Subcutaneous abdominal adipose tissue (tissue), 5 donors: Measurements from ENCODE around the gene COA3.
A peak's percentile ranks its signal among the peaks of the same experiment; 100 is the strongest.

Experiments used
- H3K27ac ChIP-seq: one replicate; pipeline ENCODE4 v1.7.0; 2013; ENCODE audit warnings: low read depth, mild to moderate bottlenecking, inconsistent platforms, low read length, moderate library complexity
- H3K27me3 ChIP-seq, 5 donors: one replicate each; pipeline ENCODE4 v1.7.0; 2013; ENCODE audit warnings: low read length in 5 of 5, inconsistent platforms in 1 of 5; ENCODE audit not compliant: control insufficient read depth in 5 of 5, insufficient read depth in 4 of 5
- H3K36me3 ChIP-seq, 5 donors: one replicate each; pipeline ENCODE4 v1.7.0; 2013; ENCODE audit warnings: low read length in 5 of 5; ENCODE audit not compliant: control insufficient read depth in 5 of 5, insufficient read depth in 5 of 5
- H3K4me1 ChIP-seq, 5 donors: one replicate each; pipeline ENCODE4 v1.7.0; 2013; ENCODE audit warnings: low read length in 5 of 5, mild to moderate bottlenecking in 3 of 5, moderate library complexity in 1 of 5; ENCODE audit not compliant: control insufficient read depth in 5 of 5, insufficient read depth in 5 of 5
- H3K4me3 ChIP-seq, 5 donors: one replicate each; pipeline ENCODE4 v1.7.0; 2013; ENCODE audit warnings: low read length in 5 of 5, low read depth in 1 of 5
- H3K9ac ChIP-seq, 5 donors: one replicate each; pipeline ENCODE4 v1.7.0; 2013; ENCODE audit warnings: low read length in 5 of 5, mild to moderate bottlenecking in 4 of 5, moderate library complexity in 3 of 5
- H3K9me3 ChIP-seq, 5 donors: one replicate each; pipeline ENCODE4 v1.7.0; 2013; ENCODE audit warnings: low read length in 5 of 5; ENCODE audit not compliant: control insufficient read depth in 5 of 5
- donor health status: healthy.
- donor health status: healthy.
- donor health status: healthy.
- donor health status: healthy.
- donor health status: healthy.

COA3 gene

DNA sequence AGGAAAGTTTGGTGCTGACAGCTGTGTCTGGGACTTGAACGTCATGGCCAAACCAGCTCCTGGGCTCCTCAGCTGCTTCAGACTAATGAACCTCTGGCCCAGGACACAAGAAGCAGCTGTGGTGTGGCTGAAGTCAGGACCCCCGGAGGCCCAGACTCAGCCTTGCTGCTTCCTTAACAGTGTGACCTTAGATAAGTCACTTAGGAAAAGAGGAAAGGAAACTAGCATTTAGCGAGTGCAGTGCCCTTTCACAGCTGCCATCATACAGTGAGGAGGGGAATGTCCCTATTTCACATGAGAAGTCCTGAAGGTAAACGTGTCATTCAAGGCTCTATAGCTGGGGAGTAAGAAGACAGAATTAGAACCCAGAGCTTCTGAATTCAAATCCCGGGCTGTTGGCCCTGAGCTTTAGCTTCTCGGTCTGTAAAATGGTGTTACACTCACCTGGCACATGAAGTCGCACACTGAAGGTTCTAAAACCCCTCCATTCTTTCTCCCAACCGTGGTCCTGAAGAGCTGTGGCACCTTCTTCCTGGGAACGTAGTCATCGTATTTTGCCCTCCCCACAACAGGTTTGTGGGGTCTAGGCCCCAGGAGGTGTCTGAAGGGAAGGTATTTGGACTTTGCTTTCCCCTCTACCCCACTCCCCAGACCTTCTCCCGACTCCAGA is 38.4 kb downstream of the COA3 start:
- Histone ChIP-seq H3K4me1 (peaks cover 15 to 52% (median 45%) of the 10 kb centered on the region in 5 donors), H3K4me3 (peak overlapping the region; percentile 69 to 79 (median 72)), H3K9ac (peak overlapping the region in 3 of 5 donors; percentile 56 to 71 (median 57)), H3K27ac (peak overlapping the region; percentile 65), H3K36me3 (peaks cover 0 to 3% (median 0%) of the 10 kb centered on the region in 5 donors), H3K27me3 (no peaks in the 10 kb centered on the region), H3K9me3 (no peaks in the 10 kb centered on the region)

DNA sequence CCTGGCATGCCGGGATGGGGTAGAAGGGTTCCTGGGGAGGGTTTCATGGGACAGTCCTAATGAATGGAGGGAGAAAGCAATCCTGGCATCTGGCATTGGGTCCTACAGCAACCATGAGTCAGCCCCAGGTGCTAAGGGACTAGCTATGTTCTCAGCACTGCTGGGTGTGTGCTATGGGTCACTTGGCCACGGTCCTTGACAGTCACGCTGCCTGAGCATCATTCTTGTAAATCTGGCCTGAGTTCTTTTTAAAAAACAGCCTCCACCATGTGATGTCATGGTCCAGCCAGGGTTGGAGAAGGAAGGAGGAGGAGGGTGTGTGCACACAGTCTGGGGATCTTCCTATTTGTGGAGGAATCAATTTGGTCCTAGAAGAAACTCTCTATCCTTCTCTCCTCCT is 43.7 kb downstream of the COA3 start:
- Histone ChIP-seq H3K27me3 (no peaks in the 10 kb centered on the region), H3K36me3 (peaks cover 0 to 3% (median 0%) of the 10 kb centered on the region in 5 donors), H3K4me1 (peaks cover 17 to 39% (median 33%) of the 10 kb centered on the region in 5 donors), H3K27ac (peak overlapping the region; percentile 19), H3K4me3 (no peak overlapping the region), H3K9ac (no peak overlapping the region), H3K9me3 (no peaks in the 10 kb centered on the region)

DNA sequence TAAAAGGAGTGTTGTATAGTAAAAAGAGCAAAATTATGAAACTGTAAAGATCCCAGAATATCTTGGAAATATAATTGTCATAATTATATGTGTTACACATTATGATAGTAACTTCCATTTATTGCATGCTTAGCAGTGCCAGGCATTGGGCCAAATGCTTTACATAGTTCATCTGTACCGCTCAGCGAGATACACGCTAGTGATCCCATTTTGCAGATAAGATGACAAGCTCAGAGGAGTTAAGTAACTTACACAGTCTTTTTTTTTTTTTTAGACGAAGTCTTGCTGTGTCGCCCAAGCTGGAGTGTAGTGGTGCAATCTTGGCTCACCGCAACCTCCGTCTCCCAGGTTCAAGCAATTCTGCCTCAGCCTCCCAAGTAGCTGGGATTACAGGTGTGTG is 46.9 kb downstream of the COA3 start:
- peaks cover 0 to 3% (median 0%) of the 10 kb centered on the region in 5 donors for H3K36me3 ChIP-seq
- peaks cover 25 to 59% (median 54%) of the 10 kb centered on the region in 5 donors for H3K4me1 ChIP-seq
- no peaks in the 10 kb centered on the region for H3K27me3 ChIP-seq
- H3K9me3 ChIP-seq, result no peaks in the 10 kb centered on the region
- no peak overlapping the region for H3K4me3 ChIP-seq
- H3K9ac ChIP-seq, result no peak overlapping the region
- peak overlapping the region; percentile 97 for H3K27ac ChIP-seq

DNA sequence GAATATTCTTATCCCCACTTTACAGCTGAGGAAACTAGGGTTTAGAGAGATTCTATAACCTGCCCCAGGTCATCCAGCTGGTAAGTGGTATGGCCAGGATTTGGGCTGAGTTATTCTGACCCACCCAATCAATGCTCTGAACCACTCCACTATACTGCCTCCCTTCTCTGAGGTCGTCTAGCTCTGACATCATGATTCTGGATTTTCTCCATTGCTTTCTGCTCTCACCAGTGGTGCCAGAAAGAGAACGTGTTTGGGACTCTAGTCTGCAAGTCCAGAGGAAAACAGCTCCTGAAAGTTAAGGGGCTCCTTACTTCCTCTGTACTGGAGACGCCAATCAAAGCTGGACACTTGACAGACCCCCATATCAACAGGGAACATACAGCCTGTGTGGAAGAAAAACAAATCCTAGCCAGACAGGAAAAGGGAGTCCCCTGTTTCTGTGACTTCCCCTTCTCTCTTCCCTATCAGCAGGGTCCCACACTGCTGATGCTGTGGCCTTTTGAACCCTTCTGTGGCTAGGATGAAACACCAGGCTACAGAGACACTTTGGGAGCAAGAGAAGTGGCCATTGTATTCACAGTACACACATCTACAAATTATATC is 47.7 kb downstream of the COA3 start:
- Histone ChIP-seq H3K9ac (peak overlapping the region in 2 of 5 donors; percentile 5 to 46), H3K4me1 (peaks cover 25 to 59% (median 52%) of the 10 kb centered on the region in 5 donors), H3K9me3 (no peaks in the 10 kb centered on the region), H3K4me3 (no peak overlapping the region), H3K36me3 (no peaks in the 10 kb centered on the region), H3K27ac (peak overlapping the region; percentile 97), H3K27me3 (no peaks in the 10 kb centered on the region)

DNA sequence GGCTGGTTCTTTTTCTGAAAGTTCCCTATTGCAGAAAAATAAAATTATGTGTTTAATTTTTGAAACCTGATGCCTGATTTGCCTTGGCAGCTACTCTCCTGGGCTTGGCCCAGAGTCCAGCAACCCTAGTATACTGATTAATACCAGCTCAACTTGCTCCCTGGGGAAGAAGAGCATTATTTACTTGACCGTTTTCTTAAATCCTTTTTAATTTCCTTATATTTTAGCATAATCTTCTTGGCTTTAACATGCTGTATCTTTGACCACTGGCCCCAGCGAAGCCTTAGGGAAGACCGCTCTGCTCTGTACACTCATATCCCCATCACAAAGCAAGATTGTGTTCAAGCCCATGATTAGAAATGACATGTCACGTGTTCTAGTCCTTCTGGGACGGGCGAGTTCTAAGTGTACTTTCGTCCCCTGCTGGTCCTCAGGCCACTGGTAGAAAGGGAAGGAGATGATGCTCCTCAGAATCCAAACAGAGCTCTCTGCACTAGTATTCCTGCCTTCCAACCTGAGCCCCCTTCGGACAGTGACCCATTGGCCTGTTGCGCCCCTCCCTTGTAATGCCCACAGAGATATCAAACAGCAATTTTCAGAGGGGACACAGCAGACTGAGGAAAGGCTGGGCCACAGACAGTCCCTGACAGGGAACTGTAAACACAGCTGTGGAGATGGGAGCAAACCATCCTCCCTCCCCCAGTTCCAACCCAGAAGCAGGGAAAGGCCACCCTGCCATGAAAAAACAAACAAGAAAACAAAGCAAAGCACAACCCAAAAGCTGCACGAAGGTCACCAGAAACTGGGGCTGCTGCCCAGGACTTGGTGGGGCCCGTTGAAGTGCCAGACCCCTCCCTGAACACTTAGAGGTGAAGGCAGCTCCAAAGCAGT is 49.4 kb downstream of the COA3 start:
- no peaks in the 10 kb centered on the region for H3K27me3 ChIP-seq
- H3K36me3 ChIP-seq, result no peaks in the 10 kb centered on the region
- peak overlapping the region; percentile 97 for H3K27ac ChIP-seq
- peak overlapping the region in 3 of 5 donors; percentile 55 to 84 (median 59) for H3K9ac ChIP-seq
- H3K4me1 ChIP-seq, result peaks cover 25 to 53% (median 49%) of the 10 kb centered on the region in 5 donors
- H3K9me3 ChIP-seq, result no peaks in the 10 kb centered on the region
- H3K4me3 ChIP-seq, result peak overlapping the region in 2 of 5 donors; percentile 11 to 37

DNA sequence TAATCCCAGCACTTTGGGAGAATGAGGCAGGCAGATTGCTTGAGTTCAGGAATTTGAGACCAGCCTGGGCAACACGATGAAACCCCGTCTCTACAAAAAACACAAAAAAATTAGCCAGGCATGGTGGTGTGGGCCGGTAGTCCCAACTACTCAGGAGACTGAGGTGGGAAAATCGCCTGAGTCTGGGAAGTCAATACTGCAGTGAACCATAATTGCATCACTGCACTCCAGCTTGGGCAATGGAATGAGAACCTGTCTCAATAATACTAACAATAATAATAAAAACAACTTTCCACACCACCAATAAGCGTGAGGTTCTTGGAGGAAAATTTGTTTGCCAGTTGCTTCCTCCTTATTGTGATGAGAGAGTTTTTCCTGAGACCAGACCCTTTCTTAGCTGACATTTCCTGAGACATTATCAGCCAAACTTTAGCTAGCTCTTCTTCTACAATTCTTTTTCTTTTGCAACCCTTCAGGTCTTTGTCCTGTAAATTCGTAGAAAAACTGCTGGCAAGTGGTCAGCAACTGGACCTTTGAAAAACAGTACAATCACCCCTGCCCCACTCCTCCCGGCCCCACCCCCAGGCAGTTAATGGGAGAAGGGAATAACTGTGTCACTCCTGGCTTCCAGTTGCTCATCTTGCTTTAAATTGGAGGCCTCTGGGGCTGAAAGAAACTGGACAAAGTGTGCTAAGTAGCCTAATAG is 50.1 kb downstream of the COA3 start:
- no peaks in the 10 kb centered on the region for H3K36me3 ChIP-seq
- H3K9me3 ChIP-seq, result no peaks in the 10 kb centered on the region
- H3K4me1 ChIP-seq, result peaks cover 25 to 61% (median 57%) of the 10 kb centered on the region in 5 donors
- peak overlapping the region in 1 of 5 donors; percentile 11 for H3K4me3 ChIP-seq
- H3K27ac ChIP-seq, result peak overlapping the region; percentile 97
- peak overlapping the region in 3 of 5 donors; percentile 49 to 58 (median 55) for H3K9ac ChIP-seq
- no peaks in the 10 kb centered on the region for H3K27me3 ChIP-seq
